ENCODE measurements around the gene TULP1.

The TULP1 gene

DNA sequence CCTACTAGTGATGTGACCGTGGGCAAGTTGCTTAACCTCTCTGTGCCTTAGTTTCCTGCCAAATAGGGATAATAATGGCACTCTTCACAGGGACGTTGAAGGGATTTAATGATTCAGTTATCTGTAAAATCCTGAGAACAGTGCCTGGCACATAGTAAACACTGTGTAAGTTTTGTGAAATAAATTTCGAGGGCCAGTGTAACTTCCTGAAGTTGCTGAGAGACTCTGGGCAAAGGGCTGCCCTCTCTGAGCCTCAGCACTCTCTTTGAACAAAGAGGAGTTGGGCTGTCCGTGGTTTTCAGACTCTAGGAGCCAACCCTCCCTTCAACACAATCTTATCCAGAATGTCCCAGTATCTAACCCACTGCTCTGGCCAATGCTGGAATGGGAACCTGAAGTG is 13.3 kb downstream of the TULP1 start:
- WGBS (ENCODE audit: insufficient coverage) = 100% methylated on average over 2 of the region's 4 CpGs
- ChIA-PET CTCF (no interaction called here), POLR2A (no interaction called here)
- Histone ChIP-seq H3K4me3 (ENCODE audit: control insufficient read depth in 1 of 7, extremely low read depth in 1 of 7, insufficient read depth in 4 of 7, low read depth in 2 of 7, low read length in 6 of 7) (no peak overlapping the region), H3K27me3 (replicated peaks in 2 of 5; ENCODE audit: control insufficient read depth in 4 of 5, insufficient read depth in 5 of 5, low read length in 4 of 5) (peaks cover 0 to 27% (median 11%) of the 10 kb centered on the region in 5 experiments), H3K27ac (ENCODE audit: insufficient read depth in 1 of 2, low read depth in 1 of 2, low read length in 2 of 2, poor library complexity in 1 of 2, severe bottlenecking in 2 of 2) (no peak overlapping the region), H3K4me1 (ENCODE audit: control extremely low read depth in 1 of 4, control insufficient read depth in 4 of 4, insufficient read depth in 4 of 4, low read length in 3 of 4) (peaks cover 2 to 46% (median 35%) of the 10 kb centered on the region in 4 experiments), H3K9me3 (ENCODE audit: control extremely low read depth in 1 of 5, control insufficient read depth in 4 of 5, insufficient read depth in 2 of 5, low read depth in 1 of 5, low read length in 4 of 5) (no peaks in the 10 kb centered on the region), H3K36me3 (ENCODE audit: control insufficient read depth in 4 of 4, insufficient read depth in 4 of 4, low read length in 3 of 4) (no peaks in the 10 kb centered on the region)
- no peak for DNase-seq

DNA sequence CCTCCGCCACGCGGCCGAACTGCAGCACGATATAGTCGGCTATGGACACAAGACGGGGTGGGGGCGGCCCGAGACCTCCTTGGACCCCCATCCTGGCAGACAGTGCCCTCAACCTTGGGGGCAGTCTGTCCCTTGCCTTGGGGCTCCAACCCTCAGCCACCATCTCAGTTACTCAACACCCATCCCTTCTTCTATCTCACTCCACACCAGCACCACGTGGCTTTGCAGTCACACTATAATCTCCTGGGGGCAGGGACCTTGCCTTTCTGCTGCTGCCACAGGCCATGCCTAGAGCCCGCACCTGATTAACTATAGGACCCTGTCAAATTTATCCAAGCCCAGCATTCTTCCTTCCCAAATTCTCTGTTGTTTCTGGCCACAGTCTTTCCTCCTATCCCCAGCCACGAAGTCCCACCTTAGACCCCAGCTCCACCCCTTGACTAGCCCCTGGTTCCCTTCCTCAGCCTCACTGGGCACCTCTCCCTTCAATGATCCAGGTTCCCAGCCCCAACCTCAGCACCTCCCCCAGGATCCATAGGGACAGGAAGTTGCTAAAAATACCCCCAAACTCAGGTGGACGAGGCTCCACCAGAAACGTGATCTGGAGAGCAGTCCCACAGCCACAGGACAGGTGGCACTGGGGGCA is 14.2 kb downstream of the TULP1 start:
- CTCF ChIA-PET = interaction anchor here (1.9 kb wide), 1 partner anchor 80 kb away, joined by 4 read pairs; no protein-coding TSS in a partner anchor
- no peaks in the 10 kb centered on the region for H3K9me3 ChIP-seq (ENCODE audit: control extremely low read depth in 1 of 5, control insufficient read depth in 4 of 5, insufficient read depth in 2 of 5, low read depth in 1 of 5, low read length in 4 of 5)
- H3K4me3 ChIP-seq (ENCODE audit: control insufficient read depth in 1 of 7, extremely low read depth in 1 of 7, insufficient read depth in 4 of 7, low read depth in 2 of 7, low read length in 6 of 7) = peak overlapping the region in 2 of 7 experiments; percentile 64 to 70
- POLR2A ChIA-PET = interaction anchor here (1.1 kb wide), 1 partner anchor 19 kb away, joined by 3 read pairs; no protein-coding TSS in a partner anchor
- peaks cover 0 to 27% (median 11%) of the 10 kb centered on the region in 5 experiments for H3K27me3 ChIP-seq (replicated peaks in 2 of 5; ENCODE audit: control insufficient read depth in 4 of 5, insufficient read depth in 5 of 5, low read length in 4 of 5)
- peaks cover 2 to 47% (median 38%) of the 10 kb centered on the region in 4 experiments for H3K4me1 ChIP-seq (ENCODE audit: control extremely low read depth in 1 of 4, control insufficient read depth in 4 of 4, insufficient read depth in 4 of 4, low read length in 3 of 4)
- no peak overlapping the region for H3K27ac ChIP-seq (ENCODE audit: insufficient read depth in 1 of 2, low read depth in 1 of 2, low read length in 2 of 2, poor library complexity in 1 of 2, severe bottlenecking in 2 of 2)
- no peak for DNase-seq
- H3K36me3 ChIP-seq (ENCODE audit: control insufficient read depth in 4 of 4, insufficient read depth in 4 of 4, low read length in 3 of 4) = no peaks in the 10 kb centered on the region
- 61% methylated on average over 14 of the region's 14 CpGs for whole genome bisulfite sequencing (ENCODE audit: insufficient coverage)

- CTCF ChIA-PET = interaction anchor here (1.9 kb wide), 1 partner anchor 79 kb away, joined by 4 read pairs; no protein-coding TSS in a partner anchor
- peak in 2 of 3 donors; percentile 70 to 82 for DNase-seq
- Histone ChIP-seq H3K27me3 (replicated peaks in 2 of 5; ENCODE audit: control insufficient read depth in 4 of 5, insufficient read depth in 5 of 5, low read length in 4 of 5) (peaks cover 0 to 27% (median 11%) of the 10 kb centered on the region in 5 experiments), H3K27ac (ENCODE audit: insufficient read depth in 1 of 2, low read depth in 1 of 2, low read length in 2 of 2, poor library complexity in 1 of 2, severe bottlenecking in 2 of 2) (peak overlapping the region in 1 of 2 experiments; percentile 61), H3K4me3 (ENCODE audit: control insufficient read depth in 1 of 7, extremely low read depth in 1 of 7, insufficient read depth in 4 of 7, low read depth in 2 of 7, low read length in 6 of 7) (peak overlapping the region; percentile 37 to 70 (median 59)), H3K4me1 (ENCODE audit: control extremely low read depth in 1 of 4, control insufficient read depth in 4 of 4, insufficient read depth in 4 of 4, low read length in 3 of 4) (peaks cover 0 to 48% (median 42%) of the 10 kb centered on the region in 4 experiments), H3K9me3 (ENCODE audit: control extremely low read depth in 1 of 5, control insufficient read depth in 4 of 5, insufficient read depth in 2 of 5, low read depth in 1 of 5, low read length in 4 of 5) (no peaks in the 10 kb centered on the region), H3K36me3 (ENCODE audit: control insufficient read depth in 4 of 4, insufficient read depth in 4 of 4, low read length in 3 of 4) (no peaks in the 10 kb centered on the region)
- POLR2A ChIA-PET = interaction anchor here (1.1 kb wide), 1 partner anchor 18 kb away, joined by 3 read pairs; no protein-coding TSS in a partner anchor
- 8% methylated on average over 41 of the region's 77 CpGs for WGBS (ENCODE audit: insufficient coverage)
Observed at GRCh38 chr6:35497571-35498421, 14.9 kb downstream of the TULP1 start.

DNA sequence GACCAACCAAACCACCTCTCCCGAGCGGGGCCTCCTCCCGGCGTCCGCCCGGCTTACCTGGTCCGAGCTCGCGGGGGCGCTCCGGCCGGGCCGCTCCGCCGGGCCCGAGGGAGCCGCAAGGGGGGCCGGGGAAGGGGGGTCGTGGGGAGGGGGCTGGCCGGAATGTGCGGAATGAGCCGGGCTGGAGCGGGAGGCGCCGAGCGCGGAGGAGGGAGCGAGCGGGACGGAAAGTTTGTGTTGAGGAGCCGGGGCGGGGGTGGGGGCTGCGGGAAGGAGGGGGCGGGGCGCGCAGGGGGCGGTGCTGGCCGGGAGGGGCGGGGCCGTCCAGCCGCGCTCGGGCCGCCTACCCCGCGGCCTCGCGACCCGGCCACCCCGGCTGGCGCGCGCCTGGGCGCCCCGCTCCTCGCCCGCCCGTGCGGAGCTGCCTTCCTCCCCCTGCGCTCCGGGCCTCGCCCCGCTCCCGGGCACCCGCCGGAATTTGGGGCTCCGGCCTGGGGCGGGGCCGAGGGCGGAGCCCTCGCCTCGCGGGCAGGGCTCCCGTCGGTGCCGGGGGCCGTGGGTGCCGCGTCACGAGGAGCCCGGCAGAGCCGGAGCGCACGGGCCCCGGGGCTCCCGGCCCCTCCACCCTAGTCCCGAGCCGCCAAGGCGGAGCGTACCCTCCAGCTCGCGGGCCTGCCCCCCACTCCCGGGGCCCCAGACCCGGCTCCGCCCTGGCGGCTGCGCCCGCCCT is 15.7 kb downstream of the TULP1 start, which contains the start of gene TEAD3:
Gene TEAD3, minus strand, starts transcription at position 239 of the 730 bp plus-strand sequence.
- POLR2A ChIA-PET = interaction anchor here (0.6 kb wide), 1 partner anchor 1685 kb away, joined by 3 read pairs; no protein-coding TSS in a partner anchor
- DNase-seq = peak in 2 of 3 donors; percentile 33 to 43

DNA sequence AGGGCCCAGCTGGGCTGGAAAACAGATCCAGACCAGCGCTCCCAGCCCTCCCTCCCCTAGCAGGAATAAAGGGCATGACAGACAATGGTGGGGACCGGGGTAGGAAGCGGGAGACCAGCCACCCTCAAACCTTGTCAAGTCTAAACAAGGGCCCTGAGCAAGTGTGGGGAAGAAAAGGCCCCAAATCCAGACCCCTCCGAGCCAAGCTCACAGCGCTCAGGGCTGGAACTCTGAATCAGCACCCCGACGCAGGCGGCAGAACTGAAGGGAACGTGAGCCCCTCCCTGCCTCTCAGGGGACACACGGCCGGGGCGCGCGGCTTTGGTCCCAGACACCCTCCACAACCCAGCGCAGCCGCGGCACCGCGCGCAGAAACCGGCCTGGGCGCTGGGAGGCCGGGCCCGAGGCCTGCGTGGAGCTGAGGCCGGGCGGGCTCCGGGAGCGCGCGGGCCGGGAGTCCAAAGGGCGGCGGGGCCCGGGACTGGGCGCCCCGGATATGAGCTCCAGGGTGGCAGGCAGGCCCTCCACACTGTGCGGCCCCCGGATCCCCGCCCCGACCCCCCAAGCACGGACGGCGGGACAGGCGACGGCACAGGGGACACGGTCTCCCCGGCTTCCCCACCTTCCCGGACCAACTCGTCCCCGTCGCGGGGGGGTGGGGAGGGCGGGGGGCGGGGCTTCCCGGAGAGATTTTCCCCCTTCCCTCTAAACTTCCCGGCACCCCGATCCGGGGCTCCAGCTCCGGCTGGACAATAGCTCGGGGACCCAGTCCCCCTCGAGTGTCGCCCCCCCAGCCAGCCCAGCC is 16.5 kb downstream of the TULP1 start:
- Histone ChIP-seq H3K27ac (ENCODE audit: insufficient read depth in 1 of 2, low read depth in 1 of 2, low read length in 2 of 2, poor library complexity in 1 of 2, severe bottlenecking in 2 of 2) (no peak overlapping the region), H3K9me3 (ENCODE audit: control extremely low read depth in 1 of 5, control insufficient read depth in 4 of 5, insufficient read depth in 2 of 5, low read depth in 1 of 5, low read length in 4 of 5) (no peaks in the 10 kb centered on the region), H3K4me1 (ENCODE audit: control extremely low read depth in 1 of 4, control insufficient read depth in 4 of 4, insufficient read depth in 4 of 4, low read length in 3 of 4) (peaks cover 0 to 64% (median 56%) of the 10 kb centered on the region in 4 experiments), H3K36me3 (ENCODE audit: control insufficient read depth in 4 of 4, insufficient read depth in 4 of 4, low read length in 3 of 4) (no peaks in the 10 kb centered on the region), H3K27me3 (replicated peaks in 2 of 5; ENCODE audit: control insufficient read depth in 4 of 5, insufficient read depth in 5 of 5, low read length in 4 of 5) (peaks cover 0 to 37% (median 11%) of the 10 kb centered on the region in 5 experiments), H3K4me3 (ENCODE audit: control insufficient read depth in 1 of 7, extremely low read depth in 1 of 7, insufficient read depth in 4 of 7, low read depth in 2 of 7, low read length in 6 of 7) (peak overlapping the region in 4 of 7 experiments; percentile 19 to 64 (median 34))
- ChIA-PET CTCF (interaction anchor here (1.1 kb wide), 1 partner anchor 13 kb away, joined by 3 read pairs; no protein-coding TSS in a partner anchor), POLR2A (interaction anchor here (0.6 kb wide), 1 partner anchor 1686 kb away, joined by 3 read pairs; no protein-coding TSS in a partner anchor)
- WGBS (ENCODE audit: insufficient coverage) = 56% methylated on average over 32 of the region's 63 CpGs
- peak in 1 of 3 donors; percentile 39 for DNase-seq

More for the DNA sequence above, 15.7 kb downstream of the TULP1 start, which contains the start of gene TEAD3:
- CTCF ChIA-PET = interaction anchor here (1.1 to 1.9 kb wide), 2 partner anchors 14 to 78 kb away, joined by 3 to 4 read pairs; no protein-coding TSS in a partner anchor
- Histone ChIP-seq H3K9me3 (ENCODE audit: control extremely low read depth in 1 of 5, control insufficient read depth in 4 of 5, insufficient read depth in 2 of 5, low read depth in 1 of 5, low read length in 4 of 5) (no peaks in the 10 kb centered on the region), H3K27me3 (replicated peaks in 2 of 5; ENCODE audit: control insufficient read depth in 4 of 5, insufficient read depth in 5 of 5, low read length in 4 of 5) (peaks cover 0 to 31% (median 11%) of the 10 kb centered on the region in 5 experiments), H3K4me1 (ENCODE audit: control extremely low read depth in 1 of 4, control insufficient read depth in 4 of 4, insufficient read depth in 4 of 4, low read length in 3 of 4) (peaks cover 0 to 56% (median 50%) of the 10 kb centered on the region in 4 experiments), H3K27ac (ENCODE audit: insufficient read depth in 1 of 2, low read depth in 1 of 2, low read length in 2 of 2, poor library complexity in 1 of 2, severe bottlenecking in 2 of 2) (peak within 1 kb of the TSS in 1 of 2 experiments; percentile 61), H3K36me3 (ENCODE audit: control insufficient read depth in 4 of 4, insufficient read depth in 4 of 4, low read length in 3 of 4) (no peaks in the 10 kb centered on the region), H3K4me3 (ENCODE audit: control insufficient read depth in 1 of 7, extremely low read depth in 1 of 7, insufficient read depth in 4 of 7, low read depth in 2 of 7, low read length in 6 of 7) (peak within 1 kb of the TSS; percentile 37 to 70 (median 59))
- WGBS (ENCODE audit: insufficient coverage) = 0% methylated on average over 19 of the region's 98 CpGs
